ENCODE data around the gene MGAT4D. TPM values are rescaled to one million over a fixed set of nuclear protein-coding genes. Genes with fewer than 3 reads are reported as not detected.
"Not testable (repeated sequence)": the region's sequence is repeated elsewhere in the genome, so short reads cannot be mapped to it uniquely, and the experiment has no call there.

The MGAT4D gene
- total RNA-seq, 2 donors from 2014 or later = not detected

DNA sequence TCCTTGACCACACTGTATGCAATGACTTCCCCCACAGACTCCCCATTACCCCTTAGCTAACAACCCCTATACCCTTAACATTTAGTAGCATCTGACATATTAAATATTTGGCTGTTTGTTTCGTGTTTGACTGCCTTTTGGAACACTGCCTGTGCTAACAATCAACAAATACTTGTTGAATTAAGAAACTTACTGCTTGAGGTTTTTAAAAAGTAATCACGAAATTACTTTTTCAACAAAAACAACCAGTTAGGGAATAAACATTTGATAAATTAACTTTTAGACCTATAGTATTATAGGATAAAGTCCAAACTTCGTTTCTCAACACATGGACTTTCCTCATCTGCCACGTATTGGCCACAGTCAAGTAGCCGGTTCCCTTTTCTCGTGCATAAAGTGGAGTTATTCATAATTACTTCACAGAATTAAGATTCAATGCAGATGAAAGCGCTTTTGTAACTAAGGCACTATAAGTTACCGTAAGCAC is 25.3 kb upstream of the MGAT4D start:
- H3K4me1 ChIP-seq = no peaks in the 10 kb centered on the region
- TF ChIP-seq, protein P1, sequence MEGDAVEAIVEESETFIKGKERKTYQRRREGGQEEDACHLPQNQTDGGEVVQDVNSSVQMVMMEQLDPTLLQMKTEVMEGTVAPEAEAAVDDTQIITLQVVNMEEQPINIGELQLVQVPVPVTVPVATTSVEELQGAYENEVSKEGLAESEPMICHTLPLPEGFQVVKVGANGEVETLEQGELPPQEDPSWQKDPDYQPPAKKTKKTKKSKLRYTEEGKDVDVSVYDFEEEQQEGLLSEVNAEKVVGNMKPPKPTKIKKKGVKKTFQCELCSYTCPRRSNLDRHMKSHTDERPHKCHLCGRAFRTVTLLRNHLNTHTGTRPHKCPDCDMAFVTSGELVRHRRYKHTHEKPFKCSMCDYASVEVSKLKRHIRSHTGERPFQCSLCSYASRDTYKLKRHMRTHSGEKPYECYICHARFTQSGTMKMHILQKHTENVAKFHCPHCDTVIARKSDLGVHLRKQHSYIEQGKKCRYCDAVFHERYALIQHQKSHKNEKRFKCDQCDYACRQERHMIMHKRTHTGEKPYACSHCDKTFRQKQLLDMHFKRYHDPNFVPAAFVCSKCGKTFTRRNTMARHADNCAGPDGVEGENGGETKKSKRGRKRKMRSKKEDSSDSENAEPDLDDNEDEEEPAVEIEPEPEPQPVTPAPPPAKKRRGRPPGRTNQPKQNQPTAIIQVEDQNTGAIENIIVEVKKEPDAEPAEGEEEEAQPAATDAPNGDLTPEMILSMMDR (IDR thresholded peaks at IDR 0.05) = no peak
- no peak overlapping the region for H3K27ac ChIP-seq
- no peaks in the 10 kb centered on the region for H3K9me3 ChIP-seq
- H3K9ac ChIP-seq (ENCODE audit: low read depth in 2 of 2, low read length in 2 of 2) = peak overlapping the region in 1 of 2 donors; percentile 9
- no peak for DNase-seq
- H3K27me3 ChIP-seq = no peaks in the 10 kb centered on the region
- H3K36me3 ChIP-seq = no peaks in the 10 kb centered on the region
- H3K4me3 ChIP-seq = peak overlapping the region; percentile 84
- intact Hi-C loops (cut with DNase I) = no loop called here

DNA sequence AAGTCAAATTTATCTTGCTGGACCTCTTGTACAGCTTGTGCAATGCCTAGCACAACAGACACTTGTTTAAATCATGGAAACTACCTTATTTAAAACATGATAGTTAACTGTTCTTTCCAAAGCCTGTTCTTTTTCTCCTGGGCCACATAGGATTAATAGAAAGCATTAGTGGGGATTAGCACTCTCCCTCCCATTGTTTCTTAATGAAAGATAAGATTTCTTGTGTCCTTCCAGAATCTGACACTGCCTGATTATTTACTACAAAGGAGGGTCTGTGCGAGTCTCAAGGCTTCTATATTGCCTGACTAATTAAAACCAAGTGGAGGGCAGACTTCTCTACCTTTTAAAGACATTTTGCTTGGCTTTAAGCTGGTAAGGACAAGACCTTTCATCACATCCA is 17.3 kb upstream of the MGAT4D start:
- no peaks in the 10 kb centered on the region for H3K27me3 ChIP-seq
- no peaks in the 10 kb centered on the region for H3K9me3 ChIP-seq
- no peak for DNase-seq
- intact Hi-C loops (cut with DNase I) = no loop called here
- no peaks in the 10 kb centered on the region for H3K4me1 ChIP-seq
- H3K27ac ChIP-seq = no peak overlapping the region
- no peaks in the 10 kb centered on the region for H3K36me3 ChIP-seq
- H3K4me3 ChIP-seq = no peak overlapping the region
- TF ChIP-seq, protein P1 (IDR thresholded peaks at IDR 0.05) = no peak
- no peak overlapping the region for H3K9ac ChIP-seq (ENCODE audit: low read depth in 2 of 2, low read length in 2 of 2)

DNA sequence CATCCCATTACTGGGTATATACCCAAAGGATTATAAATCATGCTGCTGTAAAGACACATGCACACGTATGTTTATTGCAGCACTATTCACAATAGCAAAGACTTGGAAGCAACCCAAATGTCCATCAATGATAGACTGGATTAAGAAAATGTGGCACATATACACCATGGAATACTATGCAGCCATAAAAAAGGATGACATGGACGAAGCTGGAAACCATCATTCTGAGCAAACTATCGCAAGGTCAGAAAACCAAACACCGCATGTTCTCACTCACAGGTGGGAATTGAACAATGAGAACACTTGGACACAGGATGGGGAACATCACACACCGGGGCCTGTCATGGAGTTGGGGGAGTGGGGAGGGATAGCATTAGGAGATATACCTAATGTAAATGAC is 15.7 kb upstream of the MGAT4D start:
- intact Hi-C loops (cut with DNase I); H3K27ac ChIP-seq; H3K9me3 ChIP-seq; H3K4me3 ChIP-seq; H3K27me3 ChIP-seq; H3K4me1 ChIP-seq; H3K9ac ChIP-seq (ENCODE audit: low read depth in 2 of 2, low read length in 2 of 2); H3K36me3 ChIP-seq; DNase-seq: not testable (repeated sequence)

DNA sequence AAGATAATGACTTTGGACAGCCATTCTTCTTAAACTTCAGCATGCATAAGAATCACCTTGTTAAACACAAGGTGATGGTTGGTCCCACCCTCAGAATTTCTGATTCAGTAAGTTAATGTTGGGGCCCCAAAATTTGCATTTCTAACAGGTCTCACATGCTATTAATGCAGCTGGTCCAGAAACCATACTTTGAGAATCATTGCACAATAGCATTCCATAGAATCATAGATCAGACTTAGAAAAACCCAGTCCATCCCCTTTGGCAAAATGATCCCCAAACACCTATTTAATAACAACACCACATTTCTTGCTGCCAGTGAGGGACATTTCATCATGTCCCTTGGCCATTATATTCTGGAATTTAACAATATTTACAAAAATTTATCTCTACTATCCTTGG is 6.2 kb upstream of the MGAT4D start:
- Histone ChIP-seq H3K36me3 (no peaks in the 10 kb centered on the region), H3K9me3 (no peaks in the 10 kb centered on the region), H3K4me1 (no peaks in the 10 kb centered on the region), H3K27ac (no peak overlapping the region), H3K27me3 (no peaks in the 10 kb centered on the region), H3K9ac (ENCODE audit: low read depth in 2 of 2, low read length in 2 of 2) (no peak overlapping the region), H3K4me3 (no peak overlapping the region)
- no peak for DNase-seq
- TF ChIP-seq, protein P1 (IDR thresholded peaks at IDR 0.05) = no peak
- intact Hi-C loops (cut with DNase I) = no loop called here

DNA sequence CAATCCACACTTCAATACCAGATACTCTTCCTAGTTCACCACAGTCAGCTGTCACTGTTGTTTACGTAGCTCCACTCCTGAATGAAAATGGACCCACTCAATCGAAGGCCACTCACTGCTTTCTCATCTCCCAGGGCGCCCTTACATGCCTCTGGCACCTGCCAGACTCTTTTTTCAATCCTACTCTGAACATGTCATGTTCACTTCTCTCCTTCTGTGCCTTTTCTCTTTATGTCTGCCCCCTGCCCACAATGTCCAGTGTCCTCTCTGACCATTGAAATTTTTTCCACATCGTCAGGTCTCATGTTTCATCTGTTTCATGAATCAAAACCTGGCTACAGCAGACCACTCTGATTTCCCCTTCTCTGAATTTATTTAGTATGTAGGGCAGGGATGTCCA is 1.3 kb upstream of the MGAT4D start:
- no peaks in the 10 kb centered on the region for H3K36me3 ChIP-seq
- H3K27ac ChIP-seq = no peak overlapping the region
- H3K4me3 ChIP-seq = no peak overlapping the region
- H3K9ac ChIP-seq (ENCODE audit: low read depth in 2 of 2, low read length in 2 of 2) = no peak overlapping the region
- no peaks in the 10 kb centered on the region for H3K9me3 ChIP-seq
- H3K27me3 ChIP-seq = peaks cover 20% of the 10 kb centered on the region
- no peak for DNase-seq
- TF ChIP-seq, protein P1 (IDR thresholded peaks at IDR 0.05) = no peak
- H3K4me1 ChIP-seq = no peaks in the 10 kb centered on the region
- intact Hi-C loops (cut with DNase I) = no loop called here

DNA sequence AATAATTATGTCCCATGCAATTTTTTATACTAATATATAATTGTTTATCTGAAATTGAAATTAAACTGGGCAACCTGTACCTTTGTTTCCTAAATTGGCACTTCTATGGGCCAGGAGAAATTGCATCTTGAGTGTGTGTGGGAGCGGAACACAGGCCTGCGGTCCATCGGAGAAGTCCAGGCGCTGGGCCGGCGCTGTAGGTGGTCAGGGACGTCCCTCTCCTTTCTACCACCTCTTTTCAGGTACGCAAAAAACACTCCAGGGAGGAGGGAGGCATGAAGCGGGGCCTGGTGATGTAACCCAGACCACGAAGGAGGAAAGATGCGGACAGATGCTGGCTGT is 717 bp downstream of the MGAT4D start:
- peaks cover 20% of the 10 kb centered on the region for H3K27me3 ChIP-seq
- TF ChIP-seq, protein P1 (IDR thresholded peaks at IDR 0.05) = no peak
- H3K4me3 ChIP-seq = no peak overlapping the region

More for the DNA sequence above, 717 bp downstream of the MGAT4D start:
- Histone ChIP-seq H3K9me3 (no peaks in the 10 kb centered on the region), H3K27ac (no peak overlapping the region), H3K9ac (ENCODE audit: low read depth in 2 of 2, low read length in 2 of 2) (no peak overlapping the region), H3K4me1 (no peaks in the 10 kb centered on the region), H3K36me3 (no peaks in the 10 kb centered on the region)
- no peak for DNase-seq
- intact Hi-C loops (cut with DNase I) = no loop called here
